Mesenchymal stem cell (in vitro differentiated cells and primary cell): Measurements from ENCODE around the gene NOC4L.
"Not testable (repeated sequence)": the region's sequence is repeated elsewhere in the genome, so short reads cannot be mapped to it uniquely, and the experiment has no call there.

Source experiments
- DNase-seq: peaks from one replicate; pipeline ENCODE4 v3.0.0-alpha.2; 2013
- H2AFZ ChIP-seq: one replicate; pipeline ENCODE4 v1.6.1; 2013; ENCODE audit warnings: low read depth, mild to moderate bottlenecking, control low read depth, inconsistent platforms, low read length, moderate library complexity
- H2AK5ac ChIP-seq: 2 replicates; pipeline ENCODE4 v1.6.1; 2013; ENCODE audit warnings: low read length, moderate library complexity, mild to moderate bottlenecking, inconsistent platforms; ENCODE audit not compliant: severe bottlenecking
- H2BK120ac ChIP-seq: one replicate; pipeline ENCODE4 v1.6.1; 2013; ENCODE audit warnings: low read depth, mild to moderate bottlenecking, inconsistent platforms, low read length, moderate library complexity
- H2BK12ac ChIP-seq, 2 experiments: one replicate each; pipeline ENCODE4 v1.6.1; 2013; ENCODE audit warnings: inconsistent platforms in 2 of 2, low read length in 2 of 2, mild to moderate bottlenecking in 2 of 2, moderate library complexity in 2 of 2, control low read depth in 1 of 2
- H2BK15ac ChIP-seq: one replicate; pipeline ENCODE4 v1.6.1; 2013; ENCODE audit warnings: mild to moderate bottlenecking, low read depth, inconsistent platforms; ENCODE audit not compliant: poor library complexity, severe bottlenecking
- H2BK5ac ChIP-seq: 2 replicates; pipeline ENCODE4 v1.6.1; 2013; ENCODE audit warnings: low read depth, mild to moderate bottlenecking, low read length, control low read depth, inconsistent platforms; ENCODE audit not compliant: poor library complexity, severe bottlenecking
- H3K14ac ChIP-seq, 2 experiments: one replicate each; pipeline ENCODE4 v1.6.1; 2013; ENCODE audit warnings: inconsistent platforms in 2 of 2, low read length in 2 of 2, control low read depth in 1 of 2, mild to moderate bottlenecking in 1 of 2, moderate library complexity in 1 of 2
- H3K18ac ChIP-seq, 2 experiments: one replicate each; pipeline ENCODE4 v1.6.1; 2013; ENCODE audit warnings: inconsistent platforms in 2 of 2, low read length in 2 of 2, control low read depth in 1 of 2, low read depth in 1 of 2, mild to moderate bottlenecking in 1 of 2
- H3K23ac ChIP-seq, 2 experiments: one replicate each; pipeline ENCODE4 v1.6.1; 2013; ENCODE audit warnings: inconsistent platforms in 2 of 2, low read length in 2 of 2, mild to moderate bottlenecking in 2 of 2, moderate library complexity in 2 of 2, control low read depth in 1 of 2
- H3K27ac ChIP-seq: 2 replicates; pipeline ENCODE4 v1.5.1; 2013; ENCODE audit warnings: mild to moderate bottlenecking, moderate library complexity, low read length, control low read depth, inconsistent platforms; ENCODE audit not compliant: poor library complexity, severe bottlenecking
- H3K27me3 ChIP-seq, 2 experiments: 2 replicates each; pipeline versions ENCODE4 v1.6.1 to v1.7.0; 2013; ENCODE audit warnings: low read length in 2 of 2, mild to moderate bottlenecking in 2 of 2, moderate library complexity in 2 of 2, control low read depth in 1 of 2, inconsistent platforms in 1 of 2; ENCODE audit not compliant: control insufficient read depth in 1 of 2, insufficient read depth in 1 of 2
- H3K36me3 ChIP-seq, 2 experiments: 2 replicates each; pipeline versions ENCODE4 v1.6.1 to v1.7.0; 2013; ENCODE audit warnings: low read length in 2 of 2, control low read depth in 1 of 2, inconsistent platforms in 1 of 2, low read depth in 1 of 2, mild to moderate bottlenecking in 1 of 2; ENCODE audit not compliant: insufficient read depth in 2 of 2, control insufficient read depth in 1 of 2
- H3K4ac ChIP-seq, 2 experiments: one replicate each; pipeline ENCODE4 v1.6.1; 2013; ENCODE audit warnings: inconsistent platforms in 2 of 2, low read length in 2 of 2, mild to moderate bottlenecking in 2 of 2, moderate library complexity in 2 of 2, control low read depth in 1 of 2, low read depth in 1 of 2
- H3K4me1 ChIP-seq: 2 replicates; pipeline ENCODE4 v1.6.1; 2013; ENCODE audit warnings: low read depth, low read length, control low read depth; ENCODE audit not compliant: control insufficient read depth, insufficient read depth
- H3K4me2 ChIP-seq: 2 replicates; pipeline ENCODE4 v1.6.1; 2013; ENCODE audit warnings: low read length, mild to moderate bottlenecking, inconsistent platforms; ENCODE audit not compliant: poor library complexity, severe bottlenecking
- H3K4me3 ChIP-seq, 2 experiments: 2 replicates each; pipeline versions ENCODE4 v1.5.1 to v1.7.0; 2013; ENCODE audit warnings: low read length in 2 of 2, mild to moderate bottlenecking in 2 of 2, control low read depth in 1 of 2, low read depth in 1 of 2; ENCODE audit not compliant: insufficient read depth in 1 of 2
- H3K79me1 ChIP-seq: replicated peaks from 2 replicates; pipeline ENCODE4 v1.6.1; 2013; ENCODE audit warnings: mild to moderate bottlenecking, control low read depth, low read length, inconsistent platforms; ENCODE audit not compliant: poor library complexity, severe bottlenecking
- H3K9ac ChIP-seq: 2 replicates; pipeline ENCODE4 v1.7.0; 2013; ENCODE audit warnings: mild to moderate bottlenecking, low read length, moderate library complexity
- H3K9me3 ChIP-seq: 2 replicates; pipeline ENCODE4 v1.7.0; 2013; ENCODE audit warnings: mild to moderate bottlenecking, low read length; ENCODE audit not compliant: control insufficient read depth
- H4K8ac ChIP-seq: one replicate; pipeline ENCODE4 v1.6.1; 2013; ENCODE audit warnings: inconsistent platforms, mild to moderate bottlenecking, low read length, moderate library complexity
- H4K91ac ChIP-seq: one replicate; pipeline ENCODE4 v1.6.1; 2013; ENCODE audit warnings: mild to moderate bottlenecking, low read length, inconsistent platforms
- WGBS: methylation state at CpG from one replicate; pipeline ENCODE4 v1.1.7; 2013; ENCODE audit warnings: mixed read lengths; 5-methylcytosine and 5-hydroxymethylcytosine counted together

The NOC4L gene

GRCh38 chr12:132195242-132195641, 51.0 kb downstream of the NOC4L start:
- H3K4ac ChIP-seq, H3K4me2 ChIP-seq, H3K14ac ChIP-seq, H2BK15ac ChIP-seq, H2BK5ac ChIP-seq, H4K91ac ChIP-seq, H3K23ac ChIP-seq, H3K79me1 ChIP-seq, DNase-seq, H3K4me1 ChIP-seq, H3K27ac ChIP-seq, H2BK120ac ChIP-seq, H3K9ac ChIP-seq, H4K8ac ChIP-seq, H2BK12ac ChIP-seq, H2AK5ac ChIP-seq, H3K18ac ChIP-seq, H3K36me3 ChIP-seq, H3K4me3 ChIP-seq, H2AFZ ChIP-seq: not testable (repeated sequence)
- 90% methylated on average over 10 of the region's 12 CpGs for WGBS
- Histone ChIP-seq H3K9me3 (peaks cover 16% of the 10 kb centered on the region), H3K27me3 (peaks cover 0 to 57% of the 10 kb centered on the region in 2 experiments)

GRCh38 chr12:132196038-132196872, 52.0 kb downstream of the NOC4L start:
- Histone ChIP-seq H3K79me1 (no peaks in the 10 kb centered on the region), H3K23ac (no peak overlapping the region), H3K4ac (no peak overlapping the region), H3K4me3 (no peak overlapping the region), H2AK5ac (no peak overlapping the region), H2BK5ac (no peak overlapping the region), H2BK15ac (no peak overlapping the region), H2AFZ (no peak overlapping the region), H2BK120ac (no peak overlapping the region), H2BK12ac (no peak overlapping the region), H3K4me2 (no peak overlapping the region), H3K9ac (no peak overlapping the region), H3K9me3 (peaks cover 16% of the 10 kb centered on the region), H4K8ac (no peak overlapping the region), H3K18ac (no peak overlapping the region), H4K91ac (no peak overlapping the region), H3K27ac (no peak overlapping the region), H3K27me3 (peaks cover 0 to 58% of the 10 kb centered on the region in 2 experiments), H3K14ac (no peak overlapping the region), H3K4me1 (no peaks in the 10 kb centered on the region), H3K36me3 (no peaks in the 10 kb centered on the region)
- WGBS = 84% methylated on average over 31 of the region's 32 CpGs
- DNase-seq = no peak

DNA sequence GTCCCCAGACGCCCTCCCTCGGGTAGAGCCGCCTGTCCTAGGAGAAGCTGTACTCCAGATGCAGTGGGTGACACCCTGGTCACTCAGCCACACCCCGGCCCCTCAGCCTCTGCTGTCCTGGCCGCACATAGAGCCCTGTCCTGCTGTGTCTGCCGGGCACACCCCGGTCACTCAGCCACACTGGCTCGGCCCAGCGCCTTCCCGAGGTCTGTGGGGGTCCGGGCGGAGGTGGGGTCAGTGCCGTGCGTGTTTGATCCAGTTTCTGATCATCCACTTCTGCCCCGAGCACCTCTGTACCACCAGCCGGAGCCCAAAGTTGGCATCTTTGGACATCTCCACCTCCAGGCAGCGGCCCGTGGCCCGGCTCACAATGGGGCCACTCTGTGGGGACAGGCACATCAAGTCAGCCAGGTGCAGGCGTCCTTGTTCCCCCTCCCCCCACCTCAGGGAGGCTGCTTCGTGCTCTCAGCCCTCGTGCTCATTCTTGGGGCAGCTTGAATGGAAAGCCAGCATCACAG, 52.7 kb downstream of the NOC4L start:
- no peaks in the 10 kb centered on the region for H3K4me1 ChIP-seq
- H3K4me2 ChIP-seq = no peak overlapping the region
- H2AK5ac ChIP-seq = no peak overlapping the region
- H2AFZ ChIP-seq = no peak overlapping the region
- H3K4me3 ChIP-seq = no peak overlapping the region
- H3K79me1 ChIP-seq = no peaks in the 10 kb centered on the region
- no peak overlapping the region for H2BK15ac ChIP-seq
- no peak overlapping the region for H2BK12ac ChIP-seq
- H3K23ac ChIP-seq = no peak overlapping the region
- H3K9me3 ChIP-seq = peaks cover 16% of the 10 kb centered on the region
- DNase-seq = no peak
- WGBS = 82% methylated on average over 22 of the region's 22 CpGs
- no peak overlapping the region for H2BK5ac ChIP-seq
- peaks cover 0 to 61% of the 10 kb centered on the region in 2 experiments for H3K27me3 ChIP-seq
- H3K36me3 ChIP-seq = no peaks in the 10 kb centered on the region
- no peak overlapping the region for H3K27ac ChIP-seq
- H2BK120ac ChIP-seq = no peak overlapping the region
- no peak overlapping the region for H3K9ac ChIP-seq
- H4K8ac ChIP-seq = no peak overlapping the region
- H3K18ac ChIP-seq = no peak overlapping the region
- H3K14ac ChIP-seq = no peak overlapping the region
- no peak overlapping the region for H4K91ac ChIP-seq
- H3K4ac ChIP-seq = no peak overlapping the region

GRCh38 chr12:132197581-132198354, 53.5 kb downstream of the NOC4L start:
- no peak overlapping the region for H2AFZ ChIP-seq
- no peaks in the 10 kb centered on the region for H3K36me3 ChIP-seq
- no peak overlapping the region for H3K4me2 ChIP-seq
- peaks cover 4 to 62% of the 10 kb centered on the region in 2 experiments for H3K27me3 ChIP-seq
- no peak overlapping the region for H4K91ac ChIP-seq
- H3K27ac ChIP-seq = no peak overlapping the region
- DNase-seq = no peak
- WGBS = 89% methylated on average over 43 of the region's 44 CpGs
- H3K4me3 ChIP-seq = no peak overlapping the region
- no peaks in the 10 kb centered on the region for H3K4me1 ChIP-seq
- H4K8ac ChIP-seq = no peak overlapping the region
- H2AK5ac ChIP-seq = no peak overlapping the region
- peaks cover 16% of the 10 kb centered on the region for H3K9me3 ChIP-seq
- H2BK15ac ChIP-seq = no peak overlapping the region
- no peaks in the 10 kb centered on the region for H3K79me1 ChIP-seq
- no peak overlapping the region for H3K23ac ChIP-seq
- no peak overlapping the region for H2BK5ac ChIP-seq
- no peak overlapping the region for H3K9ac ChIP-seq
- H2BK120ac ChIP-seq = no peak overlapping the region
- no peak overlapping the region for H3K4ac ChIP-seq
- H3K18ac ChIP-seq = no peak overlapping the region
- no peak overlapping the region for H3K14ac ChIP-seq
- H2BK12ac ChIP-seq = no peak overlapping the region
